Measurements from ENCODE around the gene CYP27B1.

DNA sequence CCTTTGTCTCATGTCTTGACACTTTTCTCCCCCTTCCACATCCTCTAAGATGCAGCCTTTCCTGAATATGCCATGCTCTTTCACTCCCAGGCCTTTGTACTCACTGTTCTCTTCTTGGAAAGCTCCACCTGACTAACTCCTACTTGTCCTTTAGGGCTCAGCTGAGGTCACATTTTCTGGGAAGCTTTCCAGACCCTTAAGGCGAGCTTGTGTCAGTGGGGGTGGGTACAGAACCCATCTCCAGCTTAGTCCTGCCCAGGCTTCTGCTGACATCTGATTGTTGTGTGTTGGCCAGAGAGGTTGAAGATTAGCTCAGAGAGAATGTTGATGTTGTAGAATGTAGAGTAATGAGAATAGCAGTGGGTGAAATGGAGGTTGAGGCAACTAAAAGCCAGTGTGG is 12.9 kb upstream of the CYP27B1 start:
- TF ChIP-seq POLR2A (IDR thresholded peaks at IDR 0.05) (no peak), CTCF (IDR thresholded peaks at IDR 0.05) (no peak)
